CD4-positive, alpha-beta T cell treated with Interleukin-21 for 1 hour (primary cell): ENCODE measurements around the gene SPCS2.
"Not testable (repeated sequence)": the region's sequence is repeated elsewhere in the genome, so short reads cannot be mapped to it uniquely, and the experiment has no call there.

Experiments
- DNase-seq: peaks from one replicate; pipeline ENCODE4 v3.0.0-alpha.2; 2020

The SPCS2 gene

DNA sequence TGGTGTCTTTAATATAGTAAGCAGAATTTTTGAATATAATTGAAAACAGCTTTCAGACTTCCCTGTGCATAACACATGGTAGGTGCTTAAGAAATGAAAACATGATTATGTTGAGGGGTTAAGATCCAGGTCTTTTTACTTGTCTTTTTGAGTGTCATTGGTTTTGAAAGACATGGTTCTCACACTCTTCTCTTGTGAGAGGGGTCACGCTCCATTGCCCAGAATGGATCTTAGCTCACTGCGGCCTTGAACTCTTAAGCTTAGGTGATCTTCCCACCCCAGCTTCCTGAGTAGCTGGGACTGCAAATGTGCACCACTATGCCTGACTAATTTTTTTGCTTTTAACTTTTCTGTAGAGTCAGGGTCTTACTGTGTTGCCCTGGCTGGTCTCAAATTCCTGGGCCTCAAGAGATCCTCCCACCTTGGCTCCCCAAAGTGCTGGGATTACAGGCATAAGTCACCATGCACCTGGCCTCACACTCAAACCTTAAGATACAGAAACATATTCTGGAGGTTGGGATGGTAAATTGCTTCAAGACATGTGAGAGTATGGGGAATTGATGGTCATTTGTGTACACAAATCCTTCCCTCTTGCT is 1.4 kb downstream of the SPCS2 start:
- no peak for DNase-seq

DNA sequence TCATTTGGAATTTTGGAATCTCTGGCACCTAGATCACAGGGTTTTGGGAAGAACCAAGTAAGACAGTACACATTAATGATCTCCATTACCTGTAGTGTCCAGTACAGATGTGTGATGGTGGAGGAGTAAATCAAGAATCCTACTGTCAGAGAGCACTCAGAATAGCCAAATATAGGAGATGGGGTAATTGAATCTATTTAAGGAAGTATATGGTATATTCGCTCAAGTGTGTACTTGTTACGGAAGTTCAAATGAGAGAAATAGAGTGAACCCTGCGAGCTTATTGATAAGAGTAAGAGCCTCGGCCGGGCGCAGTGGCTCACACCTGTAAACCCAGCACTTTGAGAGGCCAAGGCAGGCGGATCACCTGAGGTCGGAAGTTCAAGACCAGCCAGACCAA is 2.2 kb downstream of the SPCS2 start:
- DNase-seq, result no peak

DNA sequence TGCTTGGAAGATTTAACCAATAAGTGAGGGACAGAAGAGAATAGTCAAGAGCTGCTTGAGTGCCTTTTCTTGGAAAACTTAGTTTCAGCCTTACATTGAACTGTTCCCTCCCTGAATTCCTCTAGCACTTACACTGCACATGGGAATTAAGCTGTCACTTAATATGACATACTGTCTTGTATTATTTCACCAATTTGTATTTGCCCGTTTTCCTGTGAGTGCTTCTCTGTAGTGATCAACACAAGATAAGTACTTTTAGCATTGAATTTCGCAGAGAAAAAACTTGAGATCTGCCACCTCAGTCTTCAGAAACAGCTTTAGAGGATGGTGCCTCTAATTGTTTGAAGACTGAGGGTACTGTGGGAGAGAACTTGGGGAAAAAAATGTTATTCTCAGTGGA is 3.7 kb downstream of the SPCS2 start:
- DNase-seq, result no peak

DNA sequence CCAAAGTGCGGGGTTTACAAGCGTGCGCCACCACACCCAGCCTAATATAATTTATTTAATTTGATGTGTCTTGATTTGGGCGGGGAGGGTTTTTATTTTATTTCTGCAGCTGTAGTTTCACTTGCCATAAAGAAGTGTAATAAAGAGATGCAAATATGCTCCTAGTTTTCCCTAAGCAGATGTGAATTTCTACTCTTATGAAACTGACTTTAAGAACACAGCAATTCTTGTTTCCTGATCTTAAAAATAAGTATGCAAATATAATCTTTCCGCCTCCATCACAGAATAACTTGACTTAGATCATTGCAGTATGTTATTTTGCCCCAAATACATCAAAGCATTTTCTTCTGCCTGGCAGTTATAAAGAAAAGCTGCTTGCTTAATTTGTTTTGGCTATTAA is 4.4 kb downstream of the SPCS2 start:
- DNase-seq, result no peak

DNA sequence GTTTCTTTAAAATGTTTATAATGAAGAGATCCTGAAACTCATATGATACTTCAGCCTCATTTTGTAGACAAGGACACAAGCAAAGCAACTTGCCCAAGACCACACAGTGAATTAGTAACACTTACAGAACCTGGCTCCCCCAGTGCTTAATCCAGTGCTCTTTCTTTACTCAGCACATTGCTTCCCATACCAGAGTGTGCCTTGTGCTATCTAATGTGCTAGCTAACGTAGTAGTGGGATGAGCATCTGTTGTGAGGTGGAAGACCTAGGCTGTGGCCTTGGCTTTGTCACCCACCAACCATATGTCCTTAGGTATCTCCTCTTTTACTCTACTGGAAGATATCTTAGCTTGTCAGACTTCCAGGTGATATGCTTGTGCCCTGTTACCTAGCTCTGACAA is 5.1 kb downstream of the SPCS2 start:
- no peak for DNase-seq

DNA sequence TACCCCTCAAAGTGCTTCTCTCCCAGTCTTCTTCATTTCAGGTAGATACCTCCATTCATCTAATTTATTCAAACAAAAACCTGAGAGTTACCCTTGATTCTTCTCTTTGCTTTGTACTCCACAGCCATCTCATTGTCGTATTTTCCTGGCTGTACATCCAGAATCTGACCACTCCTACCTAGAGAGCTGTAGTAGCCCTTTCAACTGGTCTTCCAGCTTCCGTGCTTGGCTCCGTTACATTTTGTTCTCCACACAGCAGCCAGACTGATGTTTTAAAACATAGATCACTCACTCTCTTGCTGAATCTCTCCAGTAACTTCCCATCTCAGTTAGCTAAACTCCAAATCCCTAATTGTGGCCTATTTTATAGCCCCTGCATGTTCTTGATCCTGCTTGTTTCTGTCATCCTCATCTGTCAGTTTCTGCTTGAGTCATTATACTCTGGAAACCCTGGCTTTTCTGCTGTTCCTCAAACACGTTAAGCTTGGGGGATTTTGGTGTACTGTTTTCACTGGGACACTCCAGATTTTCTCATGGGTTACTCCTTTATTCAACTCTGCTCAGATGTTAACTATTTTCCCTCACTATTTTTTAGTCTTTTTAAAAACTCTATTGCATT is 7.4 kb downstream of the SPCS2 start:
- DNase-seq, result no peak

DNA sequence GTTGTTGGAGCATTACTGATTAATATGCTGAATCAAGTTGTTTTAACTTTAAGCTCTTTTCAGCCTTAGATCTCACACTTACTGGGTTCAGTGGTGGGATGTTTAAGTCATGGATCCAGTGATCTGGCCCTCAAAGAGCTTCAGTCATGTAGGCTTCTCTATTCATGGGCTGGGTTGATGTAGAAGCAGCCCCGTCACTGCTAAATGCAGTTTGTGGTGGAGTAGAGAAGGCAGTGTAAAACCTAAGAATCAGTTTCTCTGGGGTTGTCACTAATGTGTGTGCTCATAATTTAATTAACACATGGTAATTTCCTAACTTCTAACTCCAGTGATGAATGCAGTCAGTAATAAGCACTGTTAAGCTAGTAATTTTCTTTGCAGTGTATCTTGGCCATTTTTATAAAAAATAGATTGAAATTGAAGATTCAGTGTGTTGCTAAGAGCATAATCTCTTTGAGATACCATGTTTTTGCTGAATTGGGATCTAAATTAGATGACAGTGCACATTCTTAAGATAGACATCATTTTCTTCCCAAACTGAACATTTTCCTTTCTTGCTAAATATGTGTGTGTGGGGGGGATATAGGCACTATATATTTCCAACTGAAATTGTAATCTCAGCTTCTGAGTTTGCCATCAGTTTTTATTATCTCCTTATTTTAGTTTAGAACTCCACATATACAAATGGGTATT is 9.0 kb downstream of the SPCS2 start:
- DNase-seq, result no peak

DNA sequence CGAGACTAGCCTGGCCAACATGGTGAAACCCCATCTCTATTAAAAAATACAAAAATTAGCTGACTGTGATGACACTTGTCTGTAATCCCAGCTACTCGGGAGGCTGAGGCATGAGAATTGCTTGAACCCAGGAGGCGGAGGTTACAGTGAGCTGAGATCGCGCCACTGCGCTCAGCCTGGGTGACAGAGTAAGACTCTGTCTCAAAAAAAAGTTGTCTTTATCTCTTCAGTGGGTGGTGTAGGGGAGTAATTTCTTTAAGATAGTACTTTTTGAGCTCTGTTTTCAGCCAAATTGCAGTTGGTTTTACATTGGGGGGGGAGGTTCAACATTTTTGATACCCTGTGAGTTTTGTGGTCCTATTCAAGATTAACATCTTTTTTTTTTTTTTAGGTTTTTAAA is 11.1 kb downstream of the SPCS2 start:
- DNase-seq, result not testable (repeated sequence)

DNA sequence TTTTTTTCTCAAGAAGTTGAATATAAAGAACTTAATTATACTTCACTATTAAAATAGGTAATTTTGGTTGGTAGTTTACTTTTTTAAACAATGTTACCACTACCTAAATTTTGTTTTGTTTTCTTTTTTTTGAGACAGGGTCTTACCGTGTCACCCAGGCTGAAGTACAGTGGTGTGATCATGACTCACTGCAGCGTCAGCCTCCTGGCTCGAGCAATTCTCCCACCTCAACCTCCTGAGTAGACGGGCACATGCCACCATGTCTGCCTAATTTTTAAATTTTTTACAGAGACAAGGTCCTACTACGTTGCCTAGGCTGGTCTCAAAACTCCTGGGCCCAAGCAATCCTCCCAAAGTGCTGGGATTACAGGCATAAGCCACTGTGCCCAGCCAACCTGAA is 17.6 kb downstream of the SPCS2 start:
- DNase-seq, result no peak

DNA sequence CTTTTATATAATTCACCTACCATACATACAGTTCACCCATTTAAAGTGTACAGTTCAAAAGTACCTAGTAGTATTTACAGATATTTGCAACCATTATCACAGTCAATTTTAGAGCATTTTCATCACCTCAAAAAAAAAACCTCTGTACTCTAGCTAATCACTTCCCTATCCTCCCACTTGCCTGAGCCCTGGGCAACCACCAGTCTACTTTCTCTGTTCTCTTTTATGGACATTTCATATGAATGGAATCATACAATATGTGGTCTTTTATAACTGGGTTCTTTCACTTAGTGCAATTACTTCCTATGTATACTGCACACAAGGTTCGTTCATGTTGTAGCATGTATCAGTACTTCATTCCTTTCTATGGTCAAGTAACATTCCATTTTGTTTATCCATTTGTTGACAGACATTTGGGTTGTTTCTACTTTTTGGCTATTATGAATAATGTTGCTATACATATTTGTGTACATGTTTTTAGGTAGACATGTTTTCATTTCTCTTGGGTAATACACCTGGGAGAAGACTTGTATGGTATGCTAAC is 21.9 kb downstream of the SPCS2 start:
- DNase-seq, result no peak

DNA sequence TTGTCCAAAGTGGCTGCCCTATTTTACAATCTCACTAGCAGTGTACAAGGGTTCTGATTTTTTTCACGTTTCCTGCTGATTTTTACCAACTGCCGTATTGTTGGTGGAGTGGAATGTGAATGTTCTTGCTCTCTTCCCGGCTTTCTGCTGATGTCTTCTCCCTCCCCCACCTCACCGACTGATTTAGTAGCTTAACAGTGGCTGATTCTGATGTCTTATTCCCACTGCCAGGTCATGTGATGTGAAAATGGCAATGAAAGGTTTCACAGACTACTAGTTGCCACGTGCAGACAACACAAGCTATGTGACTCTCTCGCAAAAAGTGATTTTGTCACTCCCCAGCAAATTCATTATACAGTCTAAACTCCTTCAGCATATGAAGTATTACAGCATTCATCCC is 22.4 kb downstream of the SPCS2 start:
- no peak for DNase-seq

DNA sequence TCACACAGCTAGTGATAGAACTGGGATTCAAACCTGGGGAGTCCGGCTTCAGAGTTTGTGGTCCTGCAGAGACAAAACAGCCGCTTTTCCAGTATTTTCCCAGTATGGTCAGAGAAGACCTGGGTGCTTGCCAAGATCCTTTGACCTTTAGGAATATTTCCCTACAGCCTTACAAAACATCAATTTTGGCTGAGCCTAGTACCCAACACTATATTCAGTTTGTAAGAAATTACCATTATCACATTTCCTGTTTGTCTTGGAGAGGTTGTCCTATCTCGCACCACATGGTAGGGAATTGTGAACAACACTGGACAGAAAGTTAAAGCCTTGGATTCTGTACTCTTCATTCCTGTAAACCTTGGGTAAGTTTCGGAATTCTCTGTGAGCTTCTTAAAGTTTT is 29.0 kb downstream of the SPCS2 start:
- DNase-seq, result no peak

DNA sequence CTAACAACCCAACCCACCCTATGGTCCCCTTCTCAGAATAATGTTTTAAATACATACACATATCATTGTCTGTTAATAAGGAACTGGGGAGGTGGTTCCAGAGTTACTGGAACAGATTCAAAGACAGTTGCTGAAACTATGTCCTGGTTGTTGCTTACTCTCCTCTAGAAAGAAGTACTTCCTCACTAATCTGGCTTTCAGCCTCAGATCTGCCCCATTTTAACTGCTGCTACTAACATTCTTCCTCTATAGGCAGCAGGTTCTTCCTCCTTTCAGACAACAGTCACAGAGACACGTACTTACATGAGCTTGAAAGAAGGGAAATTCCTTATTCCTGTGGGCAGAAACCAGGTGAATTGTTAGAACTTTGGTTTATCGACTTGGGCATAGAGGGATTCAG is 31.6 kb downstream of the SPCS2 start:
- DNase-seq, result no peak

DNA sequence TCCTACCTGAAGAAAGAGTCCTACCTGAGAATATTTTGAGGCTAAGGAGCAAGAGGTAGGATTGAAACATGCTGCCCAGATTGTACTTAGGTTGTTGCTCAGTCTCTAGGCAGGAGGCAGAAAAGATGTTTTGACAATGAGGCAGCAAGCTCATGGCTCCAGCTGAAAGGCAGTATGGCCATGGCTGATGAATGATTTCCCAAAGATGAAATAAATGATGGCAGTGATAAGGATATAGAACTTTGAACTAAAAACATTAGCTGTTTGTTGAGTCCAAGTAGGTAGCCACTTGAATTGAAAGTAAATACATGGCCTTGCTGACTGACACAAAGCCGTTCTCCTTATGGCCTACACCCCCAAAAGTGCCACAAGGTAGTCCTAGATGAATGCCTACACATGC is 32.8 kb downstream of the SPCS2 start:
- no peak for DNase-seq

DNA sequence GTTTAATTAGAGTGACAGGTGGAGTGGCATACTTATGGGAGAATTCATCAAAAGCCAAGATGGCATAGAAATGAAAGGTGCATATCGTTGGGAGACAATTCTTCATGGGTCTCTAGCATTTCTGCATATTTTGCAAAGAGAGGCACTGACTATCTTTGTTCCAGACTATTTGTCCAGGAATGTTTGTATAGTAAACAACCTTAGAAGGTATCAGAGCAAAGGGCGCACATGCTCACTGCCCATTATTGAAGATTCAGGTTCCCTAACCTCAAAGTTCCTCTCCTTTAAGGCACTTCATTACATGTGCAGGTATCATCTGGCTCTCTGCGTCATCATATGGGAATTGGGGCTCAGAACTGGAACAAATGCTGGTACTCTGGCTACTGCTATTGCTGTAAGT is 35.0 kb downstream of the SPCS2 start:
- no peak for DNase-seq

DNA sequence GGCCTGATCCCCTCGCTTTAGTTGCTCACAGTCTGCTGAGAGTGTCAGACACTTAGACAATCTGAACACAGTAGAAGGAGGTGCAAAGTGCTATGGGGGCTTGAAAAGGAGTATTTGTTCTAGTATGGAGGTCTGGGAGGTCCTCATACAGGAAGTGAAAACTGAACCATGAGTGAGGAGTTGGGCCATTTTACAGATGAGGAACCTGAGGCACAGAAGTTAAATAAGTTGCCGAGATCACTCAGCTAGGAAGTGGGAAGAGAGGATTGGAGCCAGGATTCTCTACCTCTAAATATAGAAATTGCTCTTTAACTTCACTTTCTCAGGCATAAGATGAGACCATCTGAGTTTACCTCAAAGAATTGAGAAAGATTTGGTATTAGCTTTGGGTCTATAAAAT is 35.7 kb downstream of the SPCS2 start:
- no peak for DNase-seq

DNA sequence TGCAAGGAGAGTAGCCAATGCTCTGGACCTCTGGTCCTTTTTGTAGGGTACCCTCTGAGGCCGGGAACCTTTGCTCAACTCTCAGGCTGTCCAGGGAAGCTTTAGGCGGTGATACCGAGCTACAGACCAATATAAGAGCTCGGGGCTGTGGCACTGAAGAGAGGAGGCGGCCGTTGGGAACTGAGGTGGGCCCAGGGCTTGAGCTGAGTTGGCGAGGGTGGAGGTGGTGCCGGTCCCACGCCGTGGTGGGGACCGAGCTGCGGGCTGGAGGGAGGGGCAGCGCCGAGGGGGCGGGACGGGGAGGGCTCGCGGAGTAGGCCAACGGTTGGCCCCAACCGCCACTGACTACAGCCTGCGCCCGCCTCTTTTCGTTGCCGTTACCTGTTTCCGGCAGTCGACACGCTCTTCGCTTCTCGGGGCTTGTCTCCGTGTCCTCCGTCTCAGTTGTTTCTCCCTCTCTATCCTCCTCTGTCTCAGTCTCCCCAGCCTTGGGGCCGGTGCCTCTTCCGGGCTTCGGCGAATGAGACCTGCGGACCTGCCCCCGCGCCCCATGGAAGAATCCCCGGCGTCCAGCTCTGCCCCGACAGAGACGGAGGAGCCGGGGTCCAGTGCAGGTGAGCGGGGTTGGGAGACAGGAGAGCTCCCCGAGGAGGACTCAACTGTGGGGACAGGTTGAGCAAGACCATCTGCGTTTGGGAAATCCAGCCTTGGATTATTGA is 39.6 kb downstream of the SPCS2 start, which contains the start of gene NEU3:
NEU3 (plus strand) TSS at position 393 of the 719 bp plus-strand sequence; CDS start at position 521, 128 bp downstream.
- DNase-seq, result peak; percentile 86

DNA sequence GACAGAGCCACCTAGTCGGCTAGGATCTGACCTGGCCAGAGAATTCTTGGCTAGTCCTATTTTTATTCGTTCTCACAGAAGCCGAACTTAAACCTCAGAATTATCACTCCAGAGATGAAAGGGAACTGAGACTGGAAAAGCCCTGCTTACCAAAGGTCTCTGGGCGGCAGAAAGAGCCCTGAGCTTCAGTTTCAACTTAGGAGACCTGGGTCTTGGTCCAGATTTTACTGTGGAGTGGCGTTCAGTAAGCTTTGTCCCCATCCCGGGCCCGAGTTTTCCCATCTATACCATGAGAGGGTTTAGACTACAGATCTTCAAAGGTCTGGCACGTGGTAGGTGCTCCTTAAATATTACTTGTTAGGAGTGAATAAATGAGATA is 40.2 kb downstream of the SPCS2 start:
- DNase-seq, result no peak

DNA sequence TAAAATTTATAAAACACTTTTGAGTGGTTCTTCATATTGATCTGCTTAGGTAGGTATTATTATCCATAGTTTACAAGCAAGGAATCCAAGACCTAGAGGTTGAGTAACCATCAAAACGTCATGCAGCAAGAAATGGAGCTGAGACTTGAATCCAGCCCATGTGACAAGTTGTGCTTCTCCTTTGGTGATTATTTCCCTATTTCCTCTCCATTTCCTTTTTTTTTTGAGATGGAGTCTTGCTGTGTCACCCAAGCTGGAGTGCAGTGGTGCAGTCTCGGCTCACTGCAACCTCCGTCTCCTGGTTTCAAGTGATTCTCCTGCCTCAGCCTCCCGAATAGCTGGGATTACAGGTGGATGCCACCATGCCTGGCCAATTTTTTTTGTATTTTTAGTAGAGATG is 41.1 kb downstream of the SPCS2 start:
- DNase-seq, result not testable (repeated sequence)

DNA sequence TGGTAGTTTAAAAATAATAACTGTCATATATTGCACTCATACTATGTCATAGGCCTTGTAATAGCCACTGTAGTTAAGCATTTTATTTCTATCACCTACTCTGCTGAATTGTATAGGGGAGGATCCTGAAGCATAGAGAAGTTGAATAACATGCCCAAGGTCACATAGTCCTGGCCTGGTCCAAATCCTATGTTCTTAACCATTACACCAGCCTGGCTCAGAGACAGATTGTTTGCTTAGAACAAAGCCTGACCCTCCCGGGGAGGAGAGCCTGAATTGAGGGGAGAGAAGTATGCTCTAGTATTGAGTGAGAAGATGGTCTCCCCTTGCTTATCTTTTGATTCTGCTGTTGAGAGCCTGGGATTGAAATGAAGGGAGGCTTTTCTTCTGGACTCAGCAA is 41.9 kb downstream of the SPCS2 start:
- DNase-seq, result no peak

DNA sequence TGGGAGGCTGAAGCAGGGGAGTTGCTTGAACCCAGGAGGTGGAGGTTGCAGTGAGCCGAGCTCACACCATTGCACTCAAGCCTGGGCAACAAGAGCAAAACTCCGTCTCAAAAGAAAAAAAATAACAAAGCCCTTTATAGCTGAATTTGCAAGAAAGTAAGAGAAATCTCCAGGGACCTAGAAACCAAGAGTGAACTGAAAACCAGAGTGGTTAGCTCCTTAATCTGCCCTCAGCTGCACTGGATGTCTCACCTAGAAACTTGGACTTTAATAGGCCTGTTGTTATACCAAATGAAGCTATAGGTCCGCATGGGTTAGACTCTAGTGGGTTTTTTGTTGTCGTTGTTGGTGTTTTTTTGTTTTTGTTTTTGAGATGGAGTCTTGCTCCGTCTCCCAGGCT is 43.8 kb downstream of the SPCS2 start:
- no peak for DNase-seq

DNA sequence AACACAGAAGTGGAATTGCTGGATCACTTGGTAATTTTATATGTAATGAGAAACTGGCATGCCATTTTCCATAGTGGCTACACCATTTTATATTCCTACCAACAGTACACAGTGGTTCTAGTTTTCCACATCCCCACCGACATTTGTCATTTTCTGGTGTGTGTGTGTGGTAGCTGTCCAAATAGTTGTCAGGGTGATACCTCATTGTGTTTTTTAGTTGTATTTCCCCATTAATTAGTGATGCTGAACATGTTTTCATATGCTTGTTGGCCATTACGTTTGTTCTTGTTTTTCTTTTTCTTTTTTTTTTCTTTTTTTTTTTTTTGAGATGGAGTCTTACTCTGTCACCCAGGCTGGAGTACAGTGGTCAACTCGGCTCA is 51.9 kb downstream of the SPCS2 start:
- DNase-seq, result no peak

DNA sequence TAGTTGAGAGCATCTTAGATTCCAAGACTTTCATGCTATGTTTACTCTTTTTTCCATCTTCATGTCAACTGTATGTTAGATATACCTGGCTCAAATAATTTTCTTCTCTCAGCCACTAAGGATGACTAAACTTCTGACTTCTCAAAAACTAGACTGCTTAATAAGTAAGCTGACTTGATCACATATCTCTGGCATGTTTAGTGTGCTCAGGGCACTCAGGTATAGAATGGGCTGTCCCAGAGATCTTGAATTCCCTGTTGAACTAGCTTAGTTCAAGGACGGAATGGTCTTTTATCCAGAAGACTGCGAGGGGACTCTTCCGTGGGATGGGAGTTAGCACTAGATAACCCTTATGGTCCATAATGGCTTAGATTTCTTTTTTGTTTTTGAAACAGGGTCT is 52.6 kb downstream of the SPCS2 start:
- no peak for DNase-seq

DNA sequence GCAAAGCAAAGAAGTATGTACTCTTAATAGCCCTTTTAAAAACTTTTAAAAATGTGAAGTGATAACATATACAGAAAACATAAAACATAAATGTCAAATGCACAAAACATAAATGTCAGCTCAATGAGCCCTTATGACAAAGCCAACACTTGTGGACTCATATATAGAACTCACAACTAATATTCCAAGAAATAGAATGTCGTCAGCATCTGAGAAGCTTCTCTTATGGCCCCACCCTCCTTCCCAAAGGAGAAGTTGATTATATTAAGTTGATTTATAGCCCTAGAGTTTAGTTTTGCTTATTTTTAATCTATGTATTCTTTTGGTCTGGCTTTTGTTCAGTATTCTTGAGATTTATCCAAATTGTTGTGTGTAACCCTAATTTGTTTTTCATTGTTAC is 53.5 kb downstream of the SPCS2 start:
- no peak for DNase-seq
